Neural progenitor cell (in vitro differentiated cells): ENCODE results near the gene GRIN2D. TPM values are rescaled to one million over a fixed set of nuclear protein-coding genes. Genes with fewer than 3 reads are reported as not detected.
A peak's percentile ranks its signal among the peaks of the same experiment; 100 is the strongest.

Experiments
- DNase-seq: peaks from one replicate; pipeline ENCODE4 v3.0.0-alpha.2; 2016; ENCODE audit warnings: low spot score
- H2AFZ ChIP-seq: fragments of 200-600 bp; sonication (generic); replicated peaks from 2 replicates; pipeline ENCODE4 v1.6.1; 2016; ENCODE audit warnings: antibody characterized with exemption
- H3F3A ChIP-seq: fragments of 200-600 bp; sonication (generic); 2 replicates; pipeline ENCODE4 v1.6.1; 2016; ENCODE audit warnings: antibody characterized with exemption, low read depth
- H3K27ac ChIP-seq: fragments of 200-600 bp; sonication (generic); 2 replicates; pipeline ENCODE4 v1.5.1; 2016; ENCODE audit warnings: mild to moderate bottlenecking
- H3K27me3 ChIP-seq: fragments of 200-600 bp; sonication (generic); 2 replicates; pipeline ENCODE4 v1.6.1; 2016; ENCODE audit warnings: mild to moderate bottlenecking, moderate library complexity
- H3K36me3 ChIP-seq: fragments of 200-600 bp; sonication (generic); 2 replicates; pipeline ENCODE4 v1.5.1; 2016
- H3K4me1 ChIP-seq: fragments of 200-600 bp; sonication (generic); 2 replicates; pipeline ENCODE4 v1.6.1; 2016; ENCODE audit warnings: mixed run types
- H3K4me2 ChIP-seq: fragments of 200-600 bp; sonication (generic); 2 replicates; pipeline ENCODE4 v1.6.1; 2016
- H3K4me3 ChIP-seq: fragments of 200-600 bp; sonication (generic); 2 replicates; pipeline ENCODE4 v1.5.1; 2016
- H3K79me2 ChIP-seq: fragments of 200-600 bp; sonication (generic); 2 replicates; pipeline ENCODE4 v1.6.1; 2016; ENCODE audit warnings: low read depth
- H3K9ac ChIP-seq: fragments of 200-600 bp; sonication (generic); 2 replicates; pipeline ENCODE4 v1.6.1; 2016
- H3K9me3 ChIP-seq: fragments of 200-600 bp; sonication (generic); 2 replicates; pipeline ENCODE4 v1.5.1; 2016; ENCODE audit warnings: low read depth
- H4K20me1 ChIP-seq: fragments of 200-600 bp; sonication (generic); 2 replicates; pipeline ENCODE4 v1.6.1; 2016; ENCODE audit warnings: low read depth
- H3K27ac Mint-ChIP-seq: 3 replicates; pipeline ENCODE4 v1.8.0; 2021; ENCODE audit warnings: mixed read lengths
- H3K27me3 Mint-ChIP-seq: 2 replicates; pipeline ENCODE4 v1.8.0; 2022; ENCODE audit warnings: low read depth, mild to moderate bottlenecking, inconsistent platforms, moderate library complexity, mixed read lengths; ENCODE audit not compliant: insufficient read depth
- H3K36me3 Mint-ChIP-seq: 3 replicates; pipeline ENCODE4 v1.8.0; 2021; ENCODE audit warnings: mixed read lengths
- H3K4me1 Mint-ChIP-seq: 3 replicates; pipeline ENCODE4 v1.8.0; 2021; ENCODE audit warnings: mixed read lengths
- H3K4me3 Mint-ChIP-seq: 3 replicates; pipeline ENCODE4 v1.8.0; 2021; ENCODE audit warnings: mild to moderate bottlenecking, moderate library complexity, mixed read lengths
- H3K9me3 Mint-ChIP-seq: 3 replicates; pipeline ENCODE4 v1.8.0; 2020; ENCODE audit warnings: mixed read lengths
- EZH2 ChIP-seq: fragments of 200-600 bp; sonication (generic); IDR thresholded peaks from 2 replicates; pipeline ENCODE4 v1.6.1; 2017; ENCODE audit warnings: antibody characterized with exemption, mild to moderate bottlenecking, moderate library complexity
- EZH2phosphoT487 ChIP-seq: fragments of 200-600 bp; sonication (generic); IDR thresholded peaks from 2 replicates; pipeline ENCODE4 v1.6.1; 2017; ENCODE audit warnings: antibody characterized with exemption
- total RNA-seq: library from RNA; depleted of rRNA; stranded (reverse); fragments of >200 nt; gene quantifications from 2 replicates; pipeline ENCODE4 v1.2.3, GENCODE V29; 2015; ENCODE audit warnings: low replicate concordance
- TF ChIP-seq, protein P1 (sequence below): fragments of 200-600 bp; sonication (generic); IDR thresholded peaks from 2 replicates; pipeline ENCODE4 v1.5.1; 2017; ENCODE audit warnings: antibody characterized with exemption, mild to moderate bottlenecking

GRIN2D gene
- total RNA-seq, 1 donor from 2014 or later, result 0.45 TPM

DNA sequence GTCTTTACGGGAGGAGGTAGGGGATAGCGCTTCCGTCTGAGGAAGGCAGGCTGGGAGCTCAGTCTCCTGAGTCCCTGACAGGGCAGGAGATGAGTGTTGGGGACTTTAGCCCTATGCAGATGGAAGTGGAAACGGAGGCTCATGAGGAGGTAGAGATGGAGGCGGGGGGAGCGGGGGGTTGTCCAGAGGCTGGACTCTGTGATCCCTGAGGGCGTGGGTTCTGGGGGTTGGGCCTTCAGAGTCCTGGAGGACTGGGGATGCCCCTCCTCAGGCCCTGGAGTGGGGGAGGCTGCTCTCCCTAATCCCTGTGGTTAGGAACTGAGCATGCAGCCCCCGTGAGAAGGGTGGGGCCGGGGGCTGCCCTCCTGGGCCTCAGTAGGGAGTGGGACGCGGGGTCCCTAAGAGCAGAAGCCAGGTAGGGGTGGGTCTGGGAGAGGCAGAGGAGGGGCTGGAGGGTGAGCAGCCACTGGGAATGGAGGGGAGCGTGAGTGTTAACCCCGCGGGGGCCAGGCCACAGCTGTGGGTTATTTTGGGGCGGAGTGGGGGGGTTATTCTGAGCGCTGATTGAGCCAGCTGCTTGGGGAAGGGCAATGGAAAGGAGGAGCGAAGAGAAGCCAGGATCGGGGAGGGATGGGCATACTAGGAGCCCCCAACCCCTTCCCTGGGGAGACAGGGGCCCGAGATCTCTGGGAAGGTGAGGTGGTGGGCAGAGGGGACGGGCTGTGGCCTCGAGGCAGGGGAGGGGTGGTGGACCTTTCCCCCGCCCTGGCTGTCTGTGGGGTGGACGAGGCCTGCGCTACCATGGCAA is 2.8 kb downstream of the GRIN2D start:
- Mint-ChIP-seq H3K4me1 (peaks cover 63% of the 10 kb centered on the region), H3K27ac (no peak overlapping the region), H3K4me3 (peak overlapping the region; percentile 74), H3K36me3 (peaks cover 2% of the 10 kb centered on the region), H3K9me3 (peaks cover 2% of the 10 kb centered on the region), H3K27me3 (peaks cover 47% of the 10 kb centered on the region)
- H3F3A ChIP-seq, result peaks cover 35% of the 10 kb centered on the region
- no peak overlapping the region for H3K4me3 ChIP-seq
- peak; percentile 41 for DNase-seq
- no peak overlapping the region for H3K9ac ChIP-seq
- H3K4me2 ChIP-seq, result peak overlapping the region; percentile 18
- H3K36me3 ChIP-seq, result no peaks in the 10 kb centered on the region
- no peak overlapping the region for H2AFZ ChIP-seq
- H3K27me3 ChIP-seq, result peaks cover 69% of the 10 kb centered on the region
- H3K9me3 ChIP-seq, result no peaks in the 10 kb centered on the region
- no peak overlapping the region for H3K27ac ChIP-seq
- no peaks in the 10 kb centered on the region for H4K20me1 ChIP-seq
- peaks cover 29% of the 10 kb centered on the region for H3K4me1 ChIP-seq
- TF ChIP-seq EZH2phosphoT487 (no peak), EZH2 (no peak)
- TF ChIP-seq, protein P1, sequence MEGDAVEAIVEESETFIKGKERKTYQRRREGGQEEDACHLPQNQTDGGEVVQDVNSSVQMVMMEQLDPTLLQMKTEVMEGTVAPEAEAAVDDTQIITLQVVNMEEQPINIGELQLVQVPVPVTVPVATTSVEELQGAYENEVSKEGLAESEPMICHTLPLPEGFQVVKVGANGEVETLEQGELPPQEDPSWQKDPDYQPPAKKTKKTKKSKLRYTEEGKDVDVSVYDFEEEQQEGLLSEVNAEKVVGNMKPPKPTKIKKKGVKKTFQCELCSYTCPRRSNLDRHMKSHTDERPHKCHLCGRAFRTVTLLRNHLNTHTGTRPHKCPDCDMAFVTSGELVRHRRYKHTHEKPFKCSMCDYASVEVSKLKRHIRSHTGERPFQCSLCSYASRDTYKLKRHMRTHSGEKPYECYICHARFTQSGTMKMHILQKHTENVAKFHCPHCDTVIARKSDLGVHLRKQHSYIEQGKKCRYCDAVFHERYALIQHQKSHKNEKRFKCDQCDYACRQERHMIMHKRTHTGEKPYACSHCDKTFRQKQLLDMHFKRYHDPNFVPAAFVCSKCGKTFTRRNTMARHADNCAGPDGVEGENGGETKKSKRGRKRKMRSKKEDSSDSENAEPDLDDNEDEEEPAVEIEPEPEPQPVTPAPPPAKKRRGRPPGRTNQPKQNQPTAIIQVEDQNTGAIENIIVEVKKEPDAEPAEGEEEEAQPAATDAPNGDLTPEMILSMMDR, result no peak
- H3K79me2 ChIP-seq, result peaks cover 1% of the 10 kb centered on the region

DNA sequence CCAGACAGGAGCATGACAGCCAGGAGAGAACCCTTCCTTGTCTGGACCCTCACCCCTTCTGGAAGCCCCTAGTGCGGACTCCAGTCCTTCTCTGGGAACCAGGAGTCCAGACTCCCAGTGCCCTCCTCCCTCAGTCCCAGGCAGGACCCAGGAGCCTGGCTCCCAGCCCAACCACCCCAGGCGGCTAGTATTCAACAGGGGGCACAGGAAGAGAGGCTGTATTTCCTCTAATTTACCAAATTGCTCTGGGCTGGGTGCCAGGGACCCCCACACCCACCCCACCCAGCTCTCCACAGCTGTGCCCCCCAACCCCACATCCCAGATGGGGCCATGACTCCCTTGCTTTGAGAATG is 3.3 kb downstream of the GRIN2D start:
- H3K4me1 Mint-ChIP-seq, result peaks cover 60% of the 10 kb centered on the region
- no peaks in the 10 kb centered on the region for H3K36me3 ChIP-seq
- H3K79me2 ChIP-seq, result no peaks in the 10 kb centered on the region
- no peak overlapping the region for H3K4me2 ChIP-seq
- peaks cover 69% of the 10 kb centered on the region for H3K27me3 ChIP-seq
- peaks cover 45% of the 10 kb centered on the region for H3K27me3 Mint-ChIP-seq
- H3K27ac ChIP-seq, result no peak overlapping the region
- peak overlapping the region; percentile 52 for H3K4me3 Mint-ChIP-seq
- H3K36me3 Mint-ChIP-seq, result peaks cover 2% of the 10 kb centered on the region
- no peak overlapping the region for H2AFZ ChIP-seq
- TF ChIP-seq, protein P1, result no peak
- no peak for TF ChIP-seq EZH2
- TF ChIP-seq EZH2phosphoT487, result no peak
- peaks cover 35% of the 10 kb centered on the region for H3F3A ChIP-seq
- no peak overlapping the region for H3K27ac Mint-ChIP-seq
- no peak for DNase-seq
- H3K9me3 ChIP-seq, result no peaks in the 10 kb centered on the region
- no peaks in the 10 kb centered on the region for H4K20me1 ChIP-seq
- peaks cover 29% of the 10 kb centered on the region for H3K4me1 ChIP-seq
- H3K4me3 ChIP-seq, result no peak overlapping the region
- peaks cover 2% of the 10 kb centered on the region for H3K9me3 Mint-ChIP-seq
- H3K9ac ChIP-seq, result no peak overlapping the region

DNA sequence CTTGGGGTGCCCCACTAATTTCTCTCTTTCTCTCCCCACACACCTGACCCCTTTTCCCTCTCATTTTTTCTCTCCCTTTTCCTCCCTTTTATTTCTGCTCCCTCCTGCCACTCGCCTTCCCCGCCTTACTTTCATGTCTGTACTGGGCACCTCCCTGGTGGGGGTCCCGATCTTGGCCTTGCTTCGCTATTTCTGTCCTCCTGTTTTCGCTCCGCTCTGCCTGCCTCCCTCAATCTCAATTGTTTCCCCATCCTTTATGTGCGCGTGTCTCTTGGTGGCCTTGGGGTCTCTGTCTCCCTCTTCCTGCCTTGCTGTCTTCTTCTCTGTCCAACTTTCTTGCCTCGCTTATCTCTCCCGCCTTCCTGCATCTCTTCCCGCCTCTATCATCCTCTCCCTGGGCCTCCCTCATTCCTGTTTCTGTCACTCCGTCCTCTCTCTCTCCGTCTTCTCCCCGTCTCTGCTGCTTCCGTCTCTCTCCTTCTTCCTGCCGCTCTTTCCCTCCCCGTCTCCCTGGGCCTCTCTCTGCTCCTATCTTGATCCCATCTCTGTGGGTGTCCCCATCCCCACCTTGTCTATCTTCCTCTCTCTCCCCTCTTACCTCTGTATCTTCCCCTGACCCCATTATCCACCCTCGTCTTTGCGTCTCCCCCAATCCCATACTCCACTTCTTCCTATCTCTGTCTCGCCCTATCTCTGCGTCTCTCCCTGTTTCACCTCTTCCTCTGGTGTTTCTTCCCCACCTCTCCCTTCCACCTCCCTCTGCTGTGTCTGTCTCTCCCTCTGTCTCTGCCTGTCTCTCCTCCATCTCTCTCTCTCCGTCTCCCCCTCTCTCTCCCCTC is 4.0 kb downstream of the GRIN2D start:
- H3K4me3 Mint-ChIP-seq, result peak overlapping the region; percentile 84
- H4K20me1 ChIP-seq, result no peaks in the 10 kb centered on the region
- no peak overlapping the region for H3K9ac ChIP-seq
- no peaks in the 10 kb centered on the region for H3K9me3 ChIP-seq
- H3K27ac ChIP-seq, result no peak overlapping the region
- H3K27ac Mint-ChIP-seq, result peak overlapping the region; percentile 47
- peak overlapping the region; percentile 57 for H3K4me3 ChIP-seq
- peaks cover 29% of the 10 kb centered on the region for H3K4me1 ChIP-seq
- peaks cover 64% of the 10 kb centered on the region for H3K27me3 ChIP-seq
- H3K4me1 Mint-ChIP-seq, result peaks cover 58% of the 10 kb centered on the region
- no peak for TF ChIP-seq EZH2
- TF ChIP-seq, protein P1, result no peak
- no peak for TF ChIP-seq EZH2phosphoT487
- H3K9me3 Mint-ChIP-seq, result peaks cover 2% of the 10 kb centered on the region
- H3F3A ChIP-seq, result peaks cover 33% of the 10 kb centered on the region
- H2AFZ ChIP-seq, result no peak overlapping the region
- H3K79me2 ChIP-seq, result no peaks in the 10 kb centered on the region
- peak overlapping the region; percentile 87 for H3K4me2 ChIP-seq
- peaks cover 44% of the 10 kb centered on the region for H3K27me3 Mint-ChIP-seq
- no peaks in the 10 kb centered on the region for H3K36me3 ChIP-seq
- peaks cover 2% of the 10 kb centered on the region for H3K36me3 Mint-ChIP-seq
- no peak for DNase-seq
